Measurements from ENCODE around the gene UHRF2.

- no peak for TF ChIP-seq CTCF (IDR thresholded peaks at IDR 0.05)
- TF ChIP-seq POLR2A (IDR thresholded peaks at IDR 0.05): no peak
Measured at GRCh38 chr9:6525326-6526045, 112.5 kb downstream of the UHRF2 start.
